HepG2 (cell line): Measurements from ENCODE around the gene KLHDC4. TPM values are rescaled to one million over a fixed set of nuclear protein-coding genes. Genes with fewer than 3 reads are reported as not detected.

ENCODE experiments used
- ATAC-seq: fragments of 200-7000 bp; cut with Tn5 transposase; 3 replicates; pipeline ENCODE4 v1.9.1; 2020; ENCODE audit warnings: mild to moderate bottlenecking, moderate library complexity
- BruUV-seq: library from RNA; stranded (reverse); fragments of 400-500 nt; replicated peaks from 2 replicates; lab custom pipeline; 2021; lab: Mats Ljungman, UMichigan
- CTCF ChIA-PET: fragments of 300-600 bp; formaldehyde crosslinking; extraction: SDS; loops from one replicate; lab custom pipeline; 2021; ENCODE audit warnings: low total read pairs, inconsistent platforms, low intra/inter-chr PET ratio; lab: Yijun Ruan, JAX
- POLR2A ChIA-PET: fragments of 350-600 bp; sonication (Branson Sonifier 250); formaldehyde crosslinking; loops from one replicate; lab custom pipeline; 2020; ENCODE audit warnings: antibody characterized with exemption, inconsistent platforms; lab: Yijun Ruan, JAX
- DNase-seq: peaks from one replicate; pipeline ENCODE4 v3.0.0-alpha.2; 2015; ENCODE audit warnings: low spot score
- FAIRE-seq: peaks from 3 replicates; lab custom pipeline; 2011; peaks lifted over from hg19 to GRCh38; lab: Jason Lieb, UNC
- H2AFZ ChIP-seq: one replicate; pipeline ENCODE4 v1.6.1; 2011; ENCODE audit warnings: low read length, inconsistent platforms
- H3K27ac ChIP-seq: fragments of 300-600 bp; 3 replicates; pipeline ENCODE4 v1.8.0; 2011; ENCODE audit warnings: mixed run types, mild to moderate bottlenecking, mixed read lengths, low read length, inconsistent platforms; ENCODE audit not compliant: insufficient read depth; ENCODE audit errors: extremely low read length
- H3K27me3 ChIP-seq, 2 experiments: fragments of 200-600 bp in 1 of 2; 2 replicates in 1 of 2; 3 replicates in 1 of 2; pipeline versions ENCODE4 v1.6.0 to v1.8.0; 2011; ENCODE audit warnings: low read length in 2 of 2, mild to moderate bottlenecking in 2 of 2, moderate library complexity in 2 of 2, inconsistent platforms in 1 of 2; ENCODE audit not compliant: insufficient read depth in 2 of 2, control insufficient read depth in 1 of 2
- H3K36me3 ChIP-seq, 2 experiments: fragments of 200-600 bp in 1 of 2; replicated peaks in 1 of 2; 2 replicates in 1 of 2; 3 replicates in 1 of 2; pipeline versions ENCODE4 v1.5.1 to v1.8.0; 2011; ENCODE audit warnings: low read length in 2 of 2, inconsistent platforms in 1 of 2; ENCODE audit not compliant: insufficient read depth in 2 of 2, control insufficient read depth in 1 of 2
- H3K4me1 ChIP-seq: 2 replicates; pipeline ENCODE4 v1.5.1; 2012; ENCODE audit warnings: low read length, inconsistent platforms; ENCODE audit not compliant: insufficient read depth
- H3K4me2 ChIP-seq: 2 replicates; pipeline ENCODE4 v1.6.0; 2011; ENCODE audit warnings: low read depth, low read length, inconsistent platforms
- H3K4me3 ChIP-seq, 3 experiments: fragments of 200-600 bp in 1 of 3; sonication (generic), shearing (Covaris generic) in 1 of 3; replicated peaks in 1 of 3; 2 replicates each; pipeline ENCODE4 v1.5.1; 2011 to 2016; ENCODE audit warnings: low read length in 3 of 3, inconsistent platforms in 2 of 3, low read depth in 2 of 3, mild to moderate bottlenecking in 2 of 3, control low read depth in 1 of 3, mixed read lengths in 1 of 3; ENCODE audit not compliant: insufficient read depth in 1 of 3
- H3K79me2 ChIP-seq: one replicate; pipeline ENCODE4 v1.6.1; 2011; ENCODE audit warnings: low read length, inconsistent platforms; ENCODE audit not compliant: insufficient read depth
- H3K9ac ChIP-seq: 2 replicates; pipeline ENCODE4 v1.6.0; 2011; ENCODE audit warnings: mild to moderate bottlenecking, low read depth, low read length, inconsistent platforms; ENCODE audit not compliant: insufficient read depth
- H3K9me3 ChIP-seq: 2 replicates; pipeline ENCODE4 v1.5.1; 2012; ENCODE audit warnings: mild to moderate bottlenecking, low read length
- H4K20me1 ChIP-seq: 2 replicates; pipeline ENCODE4 v1.6.0; 2011; ENCODE audit warnings: inconsistent platforms, mild to moderate bottlenecking, low read length, moderate library complexity; ENCODE audit not compliant: insufficient read depth
- KLF6 ChIP-seq: IDR thresholded peaks from 2 replicates; pipeline ENCODE4 v1.8.0; 2016; ENCODE audit warnings: missing biosample characterization, missing genetic modification reagents
- LRRFIP1 ChIP-seq: sonication (generic); formaldehyde crosslinking; conservative IDR thresholded peaks from 2 replicates; pipeline ENCODE4 v1.4.0; 2020; ENCODE audit warnings: missing genetic modification reagents
- SMAD3 ChIP-seq: sonication (generic); formaldehyde crosslinking; IDR thresholded peaks from 2 replicates; pipeline ENCODE4 v1.4.0; 2020; ENCODE audit warnings: missing genetic modification reagents
- SNRNP70 ChIP-seq: fragments of 200-400 bp; formaldehyde crosslinking; IDR thresholded peaks from 2 replicates; pipeline ENCODE4 v1.6.1; 2017; ENCODE audit warnings: mild to moderate bottlenecking, low read depth, low read length, moderate library complexity
- SPEN ChIP-seq: sonication (generic); formaldehyde crosslinking; IDR thresholded peaks from 2 replicates; pipeline ENCODE4 v1.5.1; 2020; ENCODE audit warnings: low read depth, mild to moderate bottlenecking, missing genetic modification reagents
- YEATS2 ChIP-seq: sonication (generic); formaldehyde crosslinking; IDR thresholded peaks from 2 replicates; pipeline ENCODE4 v1.4.0; 2020; ENCODE audit warnings: missing genetic modification reagents, borderline replicate concordance
- ZNF720 ChIP-seq: sonication (generic); formaldehyde crosslinking; IDR thresholded peaks from 2 replicates; pipeline ENCODE4 v1.4.0; 2020; ENCODE audit warnings: missing genetic modification reagents
- ZNF782 ChIP-seq: sonication (generic); formaldehyde crosslinking; IDR thresholded peaks from 2 replicates; pipeline ENCODE4 v1.4.0; 2020; ENCODE audit warnings: missing genetic modification reagents, mild to moderate bottlenecking, borderline replicate concordance
- ZNF850 ChIP-seq: sonication (generic); formaldehyde crosslinking; conservative IDR thresholded peaks from 2 replicates; pipeline ENCODE4 v1.9.0; 2021; ENCODE audit warnings: mild to moderate bottlenecking, missing genetic modification reagents
- WGBS: methylation state at CpG from one replicate; pipeline ENCODE4 v1.1.6; 2017; ENCODE audit warnings: low lambda C conversion rate; 5-methylcytosine and 5-hydroxymethylcytosine counted together
- in situ Hi-C: cut with HindIII; loops from 2 replicates; pipeline ENCODE4 v1.10.0; 2017; ENCODE audit warnings: low pct_unique_long_range_greater_than_20kb; ENCODE audit not compliant: extremely low pct_ligation_motif_present
- intact Hi-C: fragments of 100-400 bp; cut with micrococcal nuclease; formaldehyde crosslinking; loops from one replicate; pipeline ENCODE4 v1.10.0; 2022; ENCODE audit not compliant: unreplicated experiment
- polyA plus RNA-seq, 8 experiments: library from polyadenylated mRNA; depleted of rRNA in 3 of 8; stranded (reverse) in 7 of 8; unstranded in 1 of 8; fragments of >200 nt; fragmentation: Illumina TruSeq in 4 of 8; extraction: Trizol in 4 of 8; gene quantifications; 2 replicates each; pipeline versions ENCODE4 v1.2.1 to v1.2.3, GENCODE V29; 2011 to 2016; ENCODE audit warnings: low read depth in 4 of 8, missing spikeins in 1 of 8, mixed read lengths in 1 of 8; ENCODE audit not compliant: insufficient read depth in 1 of 8
- total RNA-seq, 5 experiments: library from RNA; depleted of rRNA; stranded (reverse); fragments of >200 nt; fragmentation: Illumina TruSeq; extraction: Trizol; gene quantifications; 2 replicates each; pipeline ENCODE4 v1.2.3, GENCODE V29; 2016; ENCODE audit warnings: low read depth in 1 of 5

The KLHDC4 gene
- total and polyA plus RNA-seq, 2 of the 13 experiments (the other 11 are each of a cell fraction or from before 2014, with no cell fraction given) = 18.7 to 31.8 TPM

- no peak for TF ChIP-seq SPEN (CRISPR knock-in tag)
- TF ChIP-seq LRRFIP1 = no peak
- no peak for TF ChIP-seq ZNF720 (CRISPR knock-in tag)
- no peak for TF ChIP-seq SNRNP70
- no peak for TF ChIP-seq SMAD3 (CRISPR knock-in tag)
Observed at GRCh38 chr16:87684106-87684677, 81.6 kb downstream of the KLHDC4 start (continued).

- Histone ChIP-seq H4K20me1 (peaks cover 4% of the 10 kb centered on the region; the same call in 1 of the 2 replicates), H3K36me3 (no peaks in the 10 kb centered on the region), H3K4me3 (no peak overlapping the region), H2AFZ (no peak overlapping the region), H3K4me1 (peaks cover 6% of the 10 kb centered on the region), H3K4me2 (no peak overlapping the region), H3K9me3 (no peaks in the 10 kb centered on the region), H3K27ac (no peak overlapping the region), H3K9ac (no peak overlapping the region), H3K79me2 (no peaks in the 10 kb centered on the region), H3K27me3 (peaks cover 14 to 82% of the 10 kb centered on the region in 2 experiments)
- BruUV-seq = no TSS peak
- TF ChIP-seq KLF6 = no peak
- TF ChIP-seq ZNF782 (CRISPR knock-in tag) = no peak
- no peak for TF ChIP-seq YEATS2
- TF ChIP-seq ZNF850 (CRISPR knock-in tag) = no peak
- ATAC-seq (no peak), FAIRE-seq (no peak), DNase-seq (no peak)
- CTCF ChIA-PET = no interaction called here
- POLR2A ChIA-PET = no interaction called here
- in situ Hi-C loops = no loop called here
- intact Hi-C loops = no loop called here
- 67% methylated on average over 9 of the region's 18 CpGs for WGBS
Observed at GRCh38 chr16:87682852-87683399, 82.9 kb downstream of the KLHDC4 start.
